Panc1 (cell line): ENCODE data around the gene IL22RA1. TPM values are rescaled to one million over a fixed set of nuclear protein-coding genes. Genes with fewer than 3 reads are reported as not detected.

Source experiments
- ATAC-seq: fragments of 200-7000 bp; cut with Tn5 transposase; 2 replicates; pipeline ENCODE4 v1.9.1; 2020; ENCODE audit warnings: mild to moderate bottlenecking, moderate library complexity
- BruUV-seq: library from RNA; stranded (reverse); fragments of 400-500 nt; replicated peaks from 2 replicates; lab custom pipeline; 2021; lab: Mats Ljungman, UMichigan
- CTCF ChIA-PET: fragments of 300-600 bp; sonication (Branson Sonifier 250); formaldehyde crosslinking; loops from one replicate; lab custom pipeline; 2022; ENCODE audit warnings: antibody characterized with exemption; lab: Charles Lee
- POLR2A ChIA-PET: fragments of 300-600 bp; sonication (Branson Sonifier 250); formaldehyde crosslinking; loops from one replicate; lab custom pipeline; 2022; ENCODE audit warnings: antibody characterized with exemption; lab: Charles Lee
- DNase-seq: peaks from one replicate; pipeline ENCODE4 v3.0.0-alpha.2; 2010; ENCODE audit warnings: low read depth, low spot score
- H3K27ac ChIP-seq: 2 replicates; pipeline ENCODE4 v1.5.1; 2011; ENCODE audit warnings: mild to moderate bottlenecking, low read length, inconsistent platforms
- H3K27me3 ChIP-seq: fragments of 200-500 bp; sonication (Bioruptor generic); 2 replicates; pipeline ENCODE4 v1.6.0; 2014; ENCODE audit warnings: low read length, inconsistent platforms; ENCODE audit not compliant: control insufficient read depth, insufficient read depth
- H3K36me3 ChIP-seq: fragments of 200-500 bp; sonication (Bioruptor generic); 2 replicates; pipeline ENCODE4 v1.5.1; 2014; ENCODE audit warnings: inconsistent platforms, mild to moderate bottlenecking, low read length, moderate library complexity; ENCODE audit not compliant: control insufficient read depth, insufficient read depth
- H3K4me1 ChIP-seq: 2 replicates; pipeline ENCODE4 v1.5.1; 2011; ENCODE audit warnings: inconsistent platforms, mild to moderate bottlenecking, low read length, moderate library complexity; ENCODE audit not compliant: control insufficient read depth, insufficient read depth
- H3K4me3 ChIP-seq, 2 experiments: 2 replicates each; pipeline ENCODE4 v1.5.1; 2011 to 2012; ENCODE audit warnings: low read depth in 2 of 2, low read length in 2 of 2, mild to moderate bottlenecking in 2 of 2, inconsistent platforms in 1 of 2, moderate library complexity in 1 of 2
- H3K9me3 ChIP-seq: fragments of 200-500 bp; sonication (Bioruptor generic); 2 replicates; pipeline ENCODE4 v1.5.1; 2014; ENCODE audit warnings: low read depth, mild to moderate bottlenecking, inconsistent platforms, low read length, moderate library complexity; ENCODE audit not compliant: control insufficient read depth, insufficient read depth
- POLR2AphosphoS5 ChIP-seq: IDR thresholded peaks from 2 replicates; pipeline ENCODE4 v1.6.1; 2012; ENCODE audit warnings: mild to moderate bottlenecking, low read depth, low read length, moderate library complexity
- SIN3A ChIP-seq: IDR thresholded peaks from 2 replicates; pipeline ENCODE4 v1.6.1; 2012; ENCODE audit warnings: low read depth, mild to moderate bottlenecking, low read length, moderate library complexity, borderline replicate concordance; ENCODE audit not compliant: insufficient read depth
- TCF7L2 ChIP-seq: IDR thresholded peaks from 2 replicates; pipeline ENCODE4 v1.6.1; 2011; ENCODE audit warnings: mild to moderate bottlenecking, low read depth, low read length, inconsistent platforms
- in situ Hi-C: cut with HindIII; loops from 2 replicates; pipeline ENCODE4 v1.10.0; 2016; ENCODE audit warnings: low sequenced_read_pairs, low pct_unique_long_range_greater_than_20kb
- intact Hi-C: fragments of 100-400 bp; cut with micrococcal nuclease; formaldehyde crosslinking; loops from one replicate; pipeline ENCODE4 v1.10.0; 2022; ENCODE audit not compliant: unreplicated experiment
- total RNA-seq: library from RNA; stranded (reverse); gene quantifications from one replicate; pipeline ENCODE4 v1.2.1, GENCODE V29; 2021; ENCODE audit not compliant: unreplicated experiment
- TF ChIP-seq, protein P1 (sequence below): fragments of 450-650 bp; IDR thresholded peaks from 2 replicates; pipeline ENCODE4 v1.5.1; 2017; ENCODE audit warnings: mild to moderate bottlenecking
- TF ChIP-seq, protein P2 (sequence below), 2 experiments: IDR thresholded peaks; 2 replicates each; pipeline ENCODE4 v1.6.1; 2011 to 2012; ENCODE audit warnings: low read depth in 2 of 2, control low read depth in 1 of 2, low read length in 1 of 2, mild to moderate bottlenecking in 1 of 2, moderate library complexity in 1 of 2; ENCODE audit not compliant: insufficient read depth in 1 of 2

Gene IL22RA1
- total RNA-seq, 1 experiment from 2014 or later, result 1.1 TPM

DNA sequence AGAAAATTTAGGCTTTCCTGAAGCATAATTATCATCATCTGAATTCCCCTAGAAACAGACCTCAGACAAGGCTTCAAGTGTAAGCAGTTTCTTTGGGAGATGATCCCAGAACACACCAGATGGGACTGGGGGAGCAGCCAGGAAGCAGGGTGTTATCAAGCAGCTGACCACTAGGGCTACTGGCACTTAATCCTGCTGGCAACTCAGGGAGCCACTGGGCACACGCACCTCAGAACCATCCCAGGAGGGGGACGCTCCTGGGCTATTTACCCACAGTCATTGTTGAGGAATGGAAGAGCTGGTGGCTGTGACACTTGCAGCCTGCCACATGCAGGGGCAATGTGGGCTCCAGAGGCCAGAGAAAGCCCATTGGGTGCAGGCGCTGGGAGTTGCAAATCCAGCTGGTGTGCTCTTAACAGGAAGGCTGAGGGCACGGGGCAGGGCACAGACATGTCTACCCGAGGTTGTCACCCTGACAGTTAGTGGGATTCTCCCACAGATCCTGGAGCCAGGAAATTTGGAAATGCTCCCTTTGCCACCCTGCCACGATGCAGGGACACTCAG lies 15.1 kb upstream of the IL22RA1 start:
- intact Hi-C loops, result no loop called here
- peak; percentile 73 for ATAC-seq
- CTCF ChIA-PET, result interaction anchor here (0.6 kb wide), 1 partner anchor 166 kb away, joined by 10 read pairs; no protein-coding TSS in a partner anchor

DNA sequence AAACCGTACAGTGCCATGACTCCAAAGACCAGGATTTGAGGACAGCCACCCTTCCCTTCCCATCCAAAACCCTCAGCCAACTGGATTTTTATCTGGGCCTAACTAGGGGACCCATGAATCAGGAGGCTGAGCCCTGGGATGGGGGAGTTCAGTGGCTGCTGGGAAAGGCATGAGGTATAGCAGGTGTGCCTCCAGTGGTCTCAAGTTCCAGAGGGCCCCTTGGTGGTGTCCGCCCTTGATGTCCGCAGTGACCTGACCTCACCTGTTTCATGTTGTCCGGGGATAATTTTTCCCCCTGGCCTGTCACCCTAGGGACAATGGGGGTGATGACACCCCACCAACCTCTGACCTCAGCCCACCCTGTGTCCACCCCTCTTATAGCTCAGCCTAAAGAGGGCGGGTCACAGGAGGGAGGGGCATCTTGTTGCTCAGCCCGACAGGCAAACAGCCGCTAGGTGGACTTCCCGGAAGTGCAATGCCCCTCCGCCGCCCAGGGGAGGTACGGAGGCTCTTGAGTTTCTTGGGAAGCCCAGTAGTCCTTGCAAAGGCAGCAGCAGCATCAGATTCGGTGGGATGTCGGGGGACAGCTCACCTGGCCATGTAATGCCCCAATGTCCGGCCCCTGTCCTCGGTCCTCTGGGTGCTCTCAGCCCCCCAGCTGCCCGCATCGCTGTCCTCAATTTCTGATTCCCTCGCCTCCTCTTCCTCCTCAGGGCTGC lies 13.8 kb upstream of the IL22RA1 start:
- CTCF ChIA-PET, result interaction anchor here (0.6 kb wide), 1 partner anchor 168 kb away, joined by 4 read pairs; no protein-coding TSS in a partner anchor
- POLR2A ChIA-PET, result no interaction called here
- no peaks in the 10 kb centered on the region for H3K27me3 ChIP-seq
- no peaks in the 10 kb centered on the region for H3K36me3 ChIP-seq
- DNase-seq (no peak), ATAC-seq (no peak)
- in situ Hi-C loops, result no loop called here
- intact Hi-C loops, result no loop called here
- no peak for TF ChIP-seq TCF7L2
- TF ChIP-seq, protein P1, sequence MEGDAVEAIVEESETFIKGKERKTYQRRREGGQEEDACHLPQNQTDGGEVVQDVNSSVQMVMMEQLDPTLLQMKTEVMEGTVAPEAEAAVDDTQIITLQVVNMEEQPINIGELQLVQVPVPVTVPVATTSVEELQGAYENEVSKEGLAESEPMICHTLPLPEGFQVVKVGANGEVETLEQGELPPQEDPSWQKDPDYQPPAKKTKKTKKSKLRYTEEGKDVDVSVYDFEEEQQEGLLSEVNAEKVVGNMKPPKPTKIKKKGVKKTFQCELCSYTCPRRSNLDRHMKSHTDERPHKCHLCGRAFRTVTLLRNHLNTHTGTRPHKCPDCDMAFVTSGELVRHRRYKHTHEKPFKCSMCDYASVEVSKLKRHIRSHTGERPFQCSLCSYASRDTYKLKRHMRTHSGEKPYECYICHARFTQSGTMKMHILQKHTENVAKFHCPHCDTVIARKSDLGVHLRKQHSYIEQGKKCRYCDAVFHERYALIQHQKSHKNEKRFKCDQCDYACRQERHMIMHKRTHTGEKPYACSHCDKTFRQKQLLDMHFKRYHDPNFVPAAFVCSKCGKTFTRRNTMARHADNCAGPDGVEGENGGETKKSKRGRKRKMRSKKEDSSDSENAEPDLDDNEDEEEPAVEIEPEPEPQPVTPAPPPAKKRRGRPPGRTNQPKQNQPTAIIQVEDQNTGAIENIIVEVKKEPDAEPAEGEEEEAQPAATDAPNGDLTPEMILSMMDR, result no peak
- TF ChIP-seq POLR2AphosphoS5, result no peak
- TF ChIP-seq, protein P2, sequence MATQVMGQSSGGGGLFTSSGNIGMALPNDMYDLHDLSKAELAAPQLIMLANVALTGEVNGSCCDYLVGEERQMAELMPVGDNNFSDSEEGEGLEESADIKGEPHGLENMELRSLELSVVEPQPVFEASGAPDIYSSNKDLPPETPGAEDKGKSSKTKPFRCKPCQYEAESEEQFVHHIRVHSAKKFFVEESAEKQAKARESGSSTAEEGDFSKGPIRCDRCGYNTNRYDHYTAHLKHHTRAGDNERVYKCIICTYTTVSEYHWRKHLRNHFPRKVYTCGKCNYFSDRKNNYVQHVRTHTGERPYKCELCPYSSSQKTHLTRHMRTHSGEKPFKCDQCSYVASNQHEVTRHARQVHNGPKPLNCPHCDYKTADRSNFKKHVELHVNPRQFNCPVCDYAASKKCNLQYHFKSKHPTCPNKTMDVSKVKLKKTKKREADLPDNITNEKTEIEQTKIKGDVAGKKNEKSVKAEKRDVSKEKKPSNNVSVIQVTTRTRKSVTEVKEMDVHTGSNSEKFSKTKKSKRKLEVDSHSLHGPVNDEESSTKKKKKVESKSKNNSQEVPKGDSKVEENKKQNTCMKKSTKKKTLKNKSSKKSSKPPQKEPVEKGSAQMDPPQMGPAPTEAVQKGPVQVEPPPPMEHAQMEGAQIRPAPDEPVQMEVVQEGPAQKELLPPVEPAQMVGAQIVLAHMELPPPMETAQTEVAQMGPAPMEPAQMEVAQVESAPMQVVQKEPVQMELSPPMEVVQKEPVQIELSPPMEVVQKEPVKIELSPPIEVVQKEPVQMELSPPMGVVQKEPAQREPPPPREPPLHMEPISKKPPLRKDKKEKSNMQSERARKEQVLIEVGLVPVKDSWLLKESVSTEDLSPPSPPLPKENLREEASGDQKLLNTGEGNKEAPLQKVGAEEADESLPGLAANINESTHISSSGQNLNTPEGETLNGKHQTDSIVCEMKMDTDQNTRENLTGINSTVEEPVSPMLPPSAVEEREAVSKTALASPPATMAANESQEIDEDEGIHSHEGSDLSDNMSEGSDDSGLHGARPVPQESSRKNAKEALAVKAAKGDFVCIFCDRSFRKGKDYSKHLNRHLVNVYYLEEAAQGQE (IDR thresholded peaks at IDR 0.05; ENCODE audit: insufficient read depth in 1 of 2, low read depth in 2 of 2, low read length in 1 of 2), result no peak
- TF ChIP-seq SIN3A, result no peak
- H3K27ac ChIP-seq, result no peak overlapping the region
- no peak overlapping the region for H3K4me3 ChIP-seq
- no peaks in the 10 kb centered on the region for H3K4me1 ChIP-seq
- H3K9me3 ChIP-seq, result no peaks in the 10 kb centered on the region
- no TSS peak for BruUV-seq

More for the DNA sequence above, 15.1 kb upstream of the IL22RA1 start:
- no peak overlapping the region for H3K4me3 ChIP-seq
- no peak overlapping the region for H3K27ac ChIP-seq
- H3K4me1 ChIP-seq, result no peaks in the 10 kb centered on the region
- no TSS peak for BruUV-seq
- H3K27me3 ChIP-seq, result no peaks in the 10 kb centered on the region
- in situ Hi-C loops, result no loop called here
- no peaks in the 10 kb centered on the region for H3K36me3 ChIP-seq
- H3K9me3 ChIP-seq, result no peaks in the 10 kb centered on the region
- no peak for DNase-seq
- TF ChIP-seq, protein P1, result peak; percentile 43; the same call in 1 of the 2 replicates
- TF ChIP-seq SIN3A, result no peak
- POLR2A ChIA-PET, result no interaction called here
